HG02884 (cell line): ENCODE data around the gene CERS6.
A peak's percentile ranks its signal among the peaks of the same experiment; 100 is the strongest.
"Not testable (repeated sequence)": the region's sequence is repeated elsewhere in the genome, so short reads cannot be mapped to it uniquely, and the experiment has no call there.

Source experiments
- ATAC-seq: cut with Tn5 transposase; IDR thresholded peaks from one replicate; pipeline ENCODE4 v1.9.1; 2021; ENCODE audit warnings: mild to moderate bottlenecking, moderate library complexity; ENCODE audit not compliant: unreplicated experiment

CERS6 gene

DNA sequence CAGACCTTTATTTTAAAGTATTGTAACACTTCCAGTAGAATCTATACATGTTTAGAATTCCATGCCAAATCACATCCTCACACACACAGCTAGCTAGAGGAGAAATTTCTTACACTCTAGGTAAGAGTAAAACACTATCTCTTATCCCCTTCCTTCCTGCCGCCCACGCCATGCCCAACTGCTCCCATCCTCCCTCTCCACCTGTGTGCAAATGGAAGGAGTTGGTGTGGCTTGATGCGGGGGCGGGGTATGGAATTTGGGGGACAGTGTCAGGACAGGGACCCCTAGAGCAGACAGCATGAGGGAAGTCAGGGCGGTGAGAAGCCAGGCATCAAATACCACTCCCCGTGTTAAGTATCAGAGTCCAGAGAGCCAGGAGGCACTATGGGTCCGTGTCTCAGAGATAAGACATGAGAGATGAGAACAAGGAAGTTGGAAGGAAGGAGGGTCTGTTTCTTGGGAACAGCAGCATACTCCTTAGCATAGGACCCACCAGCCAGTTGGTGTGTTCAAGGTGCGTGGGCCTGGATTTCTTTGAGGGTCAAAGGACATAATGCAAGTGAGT is 297.8 kb downstream of the CERS6 start:
- no peak for ATAC-seq

DNA sequence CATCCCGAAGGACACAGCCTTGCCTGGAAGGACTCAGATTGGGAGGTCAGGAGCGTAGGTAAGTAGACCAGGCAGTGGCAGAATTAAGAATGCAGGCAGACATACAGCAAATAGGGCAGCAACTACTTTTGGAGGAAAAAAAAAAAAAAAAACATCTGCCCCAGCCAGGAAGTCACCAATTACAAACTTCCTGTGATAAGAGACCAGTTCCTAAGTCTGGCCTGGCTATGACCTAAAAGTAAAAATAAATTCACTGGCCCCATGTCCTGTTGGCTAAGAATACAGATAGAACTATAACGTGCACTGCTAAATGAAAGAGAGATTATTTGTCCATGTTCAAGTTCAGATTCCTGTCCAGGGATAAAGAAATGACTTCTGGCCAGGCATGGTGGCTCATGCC is 301.2 kb downstream of the CERS6 start:
- ATAC-seq = no peak

DNA sequence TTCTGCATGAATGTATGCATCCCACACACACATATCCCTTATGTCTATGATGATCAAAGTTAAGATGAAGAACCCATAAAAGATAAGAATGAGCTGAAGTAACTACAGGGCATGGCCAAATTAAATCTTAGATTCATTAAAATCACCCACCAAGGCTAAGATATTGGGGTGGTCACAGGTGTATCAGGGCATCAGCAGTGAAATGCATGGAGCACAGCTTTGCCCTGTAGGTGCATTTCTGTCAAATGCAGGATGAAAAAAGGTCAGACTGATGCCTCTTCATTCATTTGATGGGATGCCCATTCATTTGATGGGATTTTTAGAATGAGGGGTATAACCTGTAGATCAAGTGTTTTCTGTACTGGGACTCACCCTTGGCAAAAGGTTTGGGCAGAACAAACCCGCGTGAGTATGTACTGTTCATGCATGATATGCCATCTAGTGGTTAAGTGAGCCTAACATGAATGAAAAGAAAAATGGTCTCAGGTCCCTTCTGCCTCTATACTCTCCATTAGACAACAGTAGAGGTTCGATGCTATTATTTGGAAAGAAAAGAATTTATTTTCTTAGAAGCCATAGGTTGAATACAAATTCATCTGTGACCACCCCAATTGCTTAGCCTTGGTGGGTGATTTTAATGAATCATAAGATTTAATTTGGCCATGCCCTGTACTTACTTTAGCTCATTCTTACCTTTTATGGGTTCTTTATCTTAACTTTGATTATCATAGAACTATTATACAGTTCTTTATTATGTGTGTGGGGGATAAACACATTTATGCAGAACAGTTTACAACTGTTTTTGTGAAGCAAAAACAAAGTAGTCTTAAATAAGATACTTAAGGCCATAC is 303.1 kb downstream of the CERS6 start:
- peak; percentile 79 for ATAC-seq

DNA sequence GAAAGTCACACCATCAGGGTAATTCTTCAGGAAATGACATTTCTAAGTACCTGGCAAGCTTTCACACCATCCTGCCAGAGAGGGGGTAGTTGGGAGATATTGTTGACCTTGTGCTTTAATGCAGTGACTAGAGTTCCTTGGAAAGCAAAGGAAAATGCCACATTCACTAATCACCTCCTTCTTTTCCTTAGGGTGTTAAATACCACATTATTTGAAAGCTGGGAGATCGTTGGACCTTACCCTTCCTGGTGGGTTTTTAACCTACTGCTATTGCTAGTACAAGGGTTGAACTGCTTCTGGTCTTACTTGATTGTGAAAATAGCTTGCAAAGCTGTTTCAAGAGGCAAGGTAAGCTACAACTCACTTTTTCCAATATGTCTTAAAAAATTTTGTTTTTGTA is 309.3 kb downstream of the CERS6 start:
- ATAC-seq = no peak

DNA sequence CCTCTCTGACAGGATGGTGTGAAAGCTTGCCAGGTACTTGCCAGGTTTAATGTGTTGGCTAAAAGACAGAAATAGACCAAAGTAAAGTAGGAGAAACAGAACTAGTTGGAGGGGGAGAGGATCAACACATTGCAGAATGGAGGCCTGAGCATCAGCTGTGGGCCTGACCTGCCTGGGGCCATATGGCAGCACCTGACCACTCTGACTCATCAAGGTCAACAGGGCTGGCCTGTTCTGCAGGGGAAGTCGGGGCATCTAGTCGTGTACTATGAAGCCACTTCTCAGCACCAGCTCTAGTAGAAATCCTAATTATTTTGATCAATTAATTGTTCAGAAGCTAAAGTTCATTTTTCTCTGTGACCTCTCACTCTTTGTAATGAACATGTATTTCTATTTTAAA is 310.5 kb downstream of the CERS6 start:
- ATAC-seq = no peak

DNA sequence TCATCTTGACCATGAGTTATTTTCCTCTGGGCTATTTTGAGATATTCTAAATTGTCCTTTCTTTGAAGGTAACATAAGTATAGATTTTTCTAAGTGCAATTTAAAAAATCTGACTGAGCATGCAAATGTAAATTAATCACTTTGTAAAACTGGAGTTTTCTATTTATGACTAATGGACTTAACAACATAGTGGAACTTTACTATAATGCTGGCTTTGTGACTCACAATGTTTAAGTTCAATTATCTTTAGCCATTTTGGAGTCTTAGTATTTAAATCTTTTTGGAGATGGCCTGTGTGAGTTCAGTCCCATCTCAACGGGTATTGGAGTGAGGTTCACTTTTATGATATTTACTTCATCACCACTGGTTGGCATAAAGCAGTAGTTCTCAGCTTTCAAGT is 311.2 kb downstream of the CERS6 start:
- no peak for ATAC-seq

DNA sequence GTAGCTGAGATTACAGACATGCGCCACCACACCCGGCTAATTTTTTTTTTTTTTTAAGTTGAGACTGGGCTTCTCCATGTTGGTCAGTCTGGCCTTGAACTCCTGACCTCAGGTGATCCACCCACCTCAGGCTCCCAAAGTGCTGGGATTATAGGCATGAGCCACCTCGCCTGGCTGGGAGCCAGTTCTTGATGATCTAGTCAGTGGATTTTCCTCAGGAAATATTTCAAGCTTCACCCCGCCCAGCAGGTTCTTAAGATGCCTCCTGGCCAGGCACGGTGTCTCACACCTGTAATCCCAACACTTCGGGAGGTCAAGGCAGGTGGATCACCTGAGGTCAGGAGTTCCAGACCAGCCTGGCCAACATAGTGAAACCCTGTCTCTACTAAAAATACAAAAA is 312.3 kb downstream of the CERS6 start:
- not testable (repeated sequence) for ATAC-seq

DNA sequence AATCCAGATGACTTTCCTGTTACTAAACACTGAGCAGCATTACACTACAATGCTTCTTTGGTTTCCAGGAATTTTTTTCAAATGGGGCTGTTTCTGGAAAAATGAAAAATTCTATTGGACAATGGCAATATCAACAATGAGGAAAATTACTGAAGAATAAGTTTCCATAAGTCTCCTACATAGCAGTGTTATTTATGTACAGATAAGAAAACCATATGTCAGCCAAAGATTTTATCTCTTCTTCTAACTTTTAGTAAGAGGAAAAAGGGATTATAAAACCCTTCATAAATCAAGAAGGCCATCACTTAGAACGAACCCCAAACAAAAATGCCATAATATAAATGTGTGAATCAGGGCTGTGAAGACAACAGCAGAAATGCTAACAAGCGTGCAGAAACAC is 314.7 kb downstream of the CERS6 start:
- no peak for ATAC-seq

DNA sequence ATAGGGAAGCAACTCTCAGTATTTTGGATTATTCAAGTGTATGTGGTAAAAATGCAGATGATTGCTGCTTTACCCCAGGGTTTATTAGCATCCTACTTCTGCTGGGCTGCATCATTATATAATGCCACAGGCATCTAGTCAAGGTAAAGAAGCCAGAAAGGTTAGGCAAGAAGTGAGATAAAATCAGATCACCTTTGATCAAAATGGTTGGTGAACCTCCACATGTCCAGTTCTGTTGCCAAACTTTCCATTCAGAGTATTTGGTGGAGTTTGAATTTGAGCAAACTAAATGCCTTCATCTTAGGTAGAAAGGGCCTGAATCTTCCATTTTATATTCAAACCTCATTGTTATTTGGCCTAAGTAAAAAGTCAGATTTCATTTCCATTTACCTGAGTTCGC is 316.6 kb downstream of the CERS6 start:
- ATAC-seq = no peak

DNA sequence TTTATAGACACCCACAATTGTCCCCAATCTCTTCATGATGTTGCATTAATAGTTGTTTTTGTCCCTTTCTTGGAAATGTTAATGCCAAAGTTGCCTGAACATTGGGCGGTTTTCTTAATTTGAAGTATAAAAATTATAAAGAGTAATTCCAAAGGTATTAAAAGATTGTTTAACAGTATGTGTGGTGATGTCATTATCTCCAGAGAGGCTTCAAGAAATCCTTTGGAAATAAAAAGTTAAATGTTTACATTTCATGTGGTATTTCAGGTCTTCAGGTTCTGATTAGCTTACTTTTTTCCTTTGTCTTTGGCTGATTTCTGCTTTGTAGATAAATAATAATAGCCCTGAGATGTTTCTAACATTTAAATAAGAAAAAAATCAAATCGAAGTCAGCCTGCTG is 317.1 kb downstream of the CERS6 start:
- no peak for ATAC-seq

DNA sequence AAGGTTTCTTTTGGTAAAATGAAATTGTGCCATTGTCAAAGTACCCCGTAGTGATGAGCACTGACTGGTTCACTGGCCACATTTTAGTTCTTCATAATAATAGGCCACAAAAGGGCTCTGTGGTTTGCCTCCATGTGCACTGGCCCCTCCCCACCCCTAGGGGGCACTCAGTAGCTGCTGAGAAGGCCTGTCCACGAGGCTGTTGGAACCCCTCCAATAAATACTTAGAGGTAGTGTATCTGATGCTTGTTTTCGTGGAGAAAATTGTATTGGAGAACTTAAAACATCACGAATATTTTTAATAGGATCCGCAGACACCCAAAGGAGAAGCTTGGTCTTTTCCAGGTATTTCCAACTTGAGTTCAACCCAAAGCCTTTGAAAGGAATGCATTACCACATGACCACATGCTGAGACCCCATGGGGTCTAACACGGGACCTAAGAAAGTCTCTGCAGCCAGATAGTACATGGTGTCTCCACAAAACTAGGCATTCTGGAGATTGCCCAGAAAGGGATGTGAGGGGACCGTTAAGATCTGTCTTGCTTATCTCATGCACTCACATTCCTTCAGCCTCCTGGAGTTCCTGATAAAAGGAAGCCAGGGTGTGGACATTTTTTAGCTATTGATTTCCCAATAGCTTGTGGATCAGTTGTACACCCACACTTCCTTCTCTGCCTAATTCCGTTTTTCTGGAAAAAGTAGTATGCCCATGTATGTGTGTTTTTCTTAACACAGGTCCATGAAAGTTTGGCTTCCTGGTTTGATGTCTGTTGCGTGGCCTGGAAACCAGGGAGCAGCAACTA is 317.8 kb downstream of the CERS6 start:
- peak; percentile 70 for ATAC-seq

DNA sequence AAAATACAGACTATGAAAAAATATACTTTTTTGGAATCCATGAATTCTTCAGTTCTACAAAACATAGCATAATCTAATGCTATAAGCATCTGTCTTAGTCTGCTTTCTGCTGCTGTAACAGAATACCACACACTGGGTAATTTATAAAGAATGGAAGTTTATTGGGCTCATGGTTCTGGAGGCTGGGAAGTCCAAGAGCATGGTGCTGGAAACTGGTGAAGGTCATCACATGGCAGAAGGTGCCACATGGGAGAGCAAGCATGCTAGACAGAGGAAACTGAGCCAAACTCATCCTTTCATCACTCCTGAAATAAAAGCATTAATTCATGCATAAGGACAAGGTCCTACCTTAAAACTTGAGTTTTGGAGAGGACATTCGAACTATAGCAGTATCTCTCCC is 319.8 kb downstream of the CERS6 start:
- ATAC-seq = no peak

DNA sequence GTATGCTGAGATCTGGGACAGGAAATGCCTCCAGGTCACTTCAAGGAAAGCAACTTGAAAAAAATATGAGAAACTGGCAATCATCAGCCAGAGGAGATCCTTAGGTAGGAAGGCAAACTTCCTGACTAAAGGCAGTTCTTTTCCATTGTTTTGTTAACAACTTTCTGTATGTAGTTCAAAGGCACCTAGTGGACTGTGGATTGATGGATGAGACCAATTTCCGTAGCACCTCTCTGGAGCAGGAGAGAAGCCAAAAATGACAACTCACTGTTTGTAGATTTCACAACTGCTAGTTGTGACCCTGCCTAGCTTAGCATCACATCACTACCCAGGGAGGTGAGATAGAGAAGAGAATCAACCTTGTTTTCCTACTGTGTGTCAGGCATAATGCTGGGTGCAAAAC is 324.6 kb downstream of the CERS6 start:
- ATAC-seq = no peak

DNA sequence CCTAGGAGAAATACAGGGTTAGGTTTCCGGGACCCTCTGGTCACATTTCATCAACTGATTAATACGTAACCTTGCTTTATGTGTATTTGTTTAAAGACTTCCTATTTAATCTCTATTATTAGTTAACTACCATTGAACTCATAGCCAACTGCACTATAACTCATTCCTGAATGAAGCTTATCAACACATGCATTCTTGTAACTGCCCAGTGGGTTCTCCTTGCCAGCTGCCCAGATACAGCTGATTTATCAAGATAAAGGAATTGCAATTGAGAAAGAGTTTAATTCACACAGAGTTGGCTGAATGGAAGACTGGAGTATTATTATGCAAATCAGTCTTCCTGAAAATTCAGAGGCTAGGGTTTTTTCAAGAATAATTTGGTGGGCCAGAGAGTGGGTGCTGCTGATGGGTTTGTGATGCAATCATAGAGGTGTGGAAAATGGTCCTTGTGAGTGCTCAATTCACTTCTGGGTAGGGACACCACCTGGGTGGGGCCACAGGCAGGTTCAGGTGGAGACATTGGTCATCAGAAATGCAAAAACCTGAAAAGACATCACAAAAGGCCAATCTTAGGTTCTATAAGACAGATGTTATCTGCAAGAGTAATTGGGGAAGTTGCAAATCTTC is 325.2 kb downstream of the CERS6 start:
- no peak for ATAC-seq

DNA sequence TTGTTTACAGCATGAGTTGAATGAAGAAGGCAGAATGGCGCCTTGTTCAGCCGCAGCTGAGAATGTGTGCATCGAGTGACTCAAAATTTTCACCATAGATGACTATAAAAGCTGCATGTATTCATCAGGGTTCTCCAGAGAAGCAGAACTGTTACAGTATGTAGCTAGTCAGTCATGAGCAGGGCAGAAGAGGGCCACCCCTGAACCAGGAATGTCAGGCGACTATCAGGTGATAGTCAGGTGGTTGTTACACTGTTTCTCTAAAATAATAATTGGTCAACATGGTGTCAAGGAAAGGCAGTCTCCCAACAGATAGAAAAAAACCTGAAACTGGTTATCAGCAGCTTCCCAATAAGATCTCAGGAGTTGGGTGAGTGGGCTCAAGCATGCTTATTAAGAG is 326.2 kb downstream of the CERS6 start:
- no peak for ATAC-seq

DNA sequence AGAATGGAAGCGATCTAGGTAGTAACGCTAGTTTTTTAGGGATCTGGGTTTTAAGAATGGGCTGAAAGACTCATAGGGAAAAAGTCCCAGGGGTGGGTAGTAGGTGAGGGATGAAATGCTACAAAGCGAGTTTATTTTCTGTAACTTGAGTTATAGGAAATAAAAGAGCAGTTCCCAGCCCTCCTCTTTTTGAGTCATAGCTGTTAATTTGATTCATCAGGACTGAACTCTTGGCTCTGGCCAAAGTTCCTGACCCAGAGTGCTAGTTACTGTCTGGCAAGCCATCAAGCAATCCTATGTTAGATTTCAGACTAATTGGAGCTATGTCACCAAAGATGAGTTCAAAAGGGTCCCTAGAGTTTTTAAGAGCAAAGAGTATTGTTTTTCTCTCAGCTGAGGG is 328.9 kb downstream of the CERS6 start:
- ATAC-seq = no peak

DNA sequence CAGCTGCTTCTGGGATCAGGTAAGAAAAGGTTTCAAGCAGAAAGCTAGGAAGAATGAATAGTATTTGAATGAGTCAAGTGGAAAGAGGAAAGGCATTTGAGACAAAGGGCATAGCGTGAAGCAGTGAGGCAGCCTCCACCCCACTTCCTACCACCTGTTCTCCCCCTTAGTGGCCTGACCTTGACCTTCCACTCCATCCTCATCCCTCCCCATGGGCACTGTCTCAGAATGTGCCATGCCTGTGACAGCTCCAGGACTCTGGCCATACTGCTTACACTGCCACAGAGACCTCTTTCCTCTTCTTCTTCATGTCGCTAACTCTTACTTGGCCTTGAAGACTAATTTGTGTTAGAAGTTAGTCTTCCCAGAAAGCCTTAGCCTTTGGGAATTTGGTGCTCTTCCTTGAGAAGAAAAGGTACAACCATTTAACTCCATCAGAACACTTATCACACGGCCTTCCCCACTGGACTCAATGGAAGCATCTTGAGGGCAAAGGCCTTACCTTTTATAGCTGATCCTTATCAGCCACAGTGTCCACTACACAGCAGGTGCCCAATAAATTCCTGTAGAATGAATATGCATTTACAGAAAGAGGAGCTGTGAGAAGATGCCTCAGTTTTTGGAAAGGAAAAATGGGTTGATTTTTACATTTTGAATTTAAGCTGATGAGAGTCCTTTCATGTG is 331.2 kb downstream of the CERS6 start:
- no peak for ATAC-seq

DNA sequence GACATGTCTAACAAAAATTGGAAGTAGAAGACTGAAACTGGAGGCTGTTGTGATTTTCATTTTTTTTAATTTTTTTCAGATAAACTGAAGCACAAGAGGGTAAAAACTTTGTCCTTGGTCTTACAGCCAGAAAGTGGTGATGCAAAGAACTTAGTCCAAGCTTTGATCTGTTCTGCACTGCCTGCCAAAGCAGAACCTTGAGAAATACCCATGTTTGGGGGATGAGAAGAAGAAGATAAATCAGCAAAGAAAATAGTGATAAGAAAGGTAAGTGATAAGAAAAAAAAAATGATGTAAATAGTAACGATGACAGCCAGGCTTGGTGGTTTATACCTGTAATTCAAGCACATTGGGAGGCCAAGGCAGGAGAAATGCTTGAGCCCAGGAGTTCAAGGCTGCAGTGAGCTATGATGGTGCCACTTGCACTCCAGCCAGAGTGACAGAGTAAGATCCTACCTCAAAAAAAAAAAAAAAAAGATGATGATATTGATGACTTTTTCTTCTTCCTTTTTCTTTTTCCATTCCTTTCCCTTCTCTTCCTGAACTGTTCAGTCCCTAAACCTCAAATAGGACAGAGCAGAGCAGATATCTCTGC is 331.8 kb downstream of the CERS6 start:
- no peak for ATAC-seq

DNA sequence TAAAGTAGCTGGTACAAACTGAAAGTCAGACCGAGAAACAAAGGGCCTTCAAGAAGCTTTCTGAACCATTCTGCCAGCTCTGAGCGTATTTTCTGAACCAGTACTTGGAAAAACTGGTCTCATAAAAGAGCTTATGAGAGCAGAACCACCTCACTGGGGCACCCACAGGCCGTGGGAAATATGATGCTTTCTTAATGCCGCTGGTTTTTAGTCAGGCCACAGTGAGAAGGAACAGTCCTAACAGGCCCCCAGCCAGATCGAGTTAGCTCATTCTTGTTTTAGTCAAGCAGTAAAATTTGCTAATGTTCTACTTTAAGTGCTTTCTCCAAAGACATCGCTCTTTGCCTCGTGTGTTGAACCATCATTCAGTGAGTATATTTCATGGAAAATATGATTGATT is 333.7 kb downstream of the CERS6 start:
- ATAC-seq = no peak

DNA sequence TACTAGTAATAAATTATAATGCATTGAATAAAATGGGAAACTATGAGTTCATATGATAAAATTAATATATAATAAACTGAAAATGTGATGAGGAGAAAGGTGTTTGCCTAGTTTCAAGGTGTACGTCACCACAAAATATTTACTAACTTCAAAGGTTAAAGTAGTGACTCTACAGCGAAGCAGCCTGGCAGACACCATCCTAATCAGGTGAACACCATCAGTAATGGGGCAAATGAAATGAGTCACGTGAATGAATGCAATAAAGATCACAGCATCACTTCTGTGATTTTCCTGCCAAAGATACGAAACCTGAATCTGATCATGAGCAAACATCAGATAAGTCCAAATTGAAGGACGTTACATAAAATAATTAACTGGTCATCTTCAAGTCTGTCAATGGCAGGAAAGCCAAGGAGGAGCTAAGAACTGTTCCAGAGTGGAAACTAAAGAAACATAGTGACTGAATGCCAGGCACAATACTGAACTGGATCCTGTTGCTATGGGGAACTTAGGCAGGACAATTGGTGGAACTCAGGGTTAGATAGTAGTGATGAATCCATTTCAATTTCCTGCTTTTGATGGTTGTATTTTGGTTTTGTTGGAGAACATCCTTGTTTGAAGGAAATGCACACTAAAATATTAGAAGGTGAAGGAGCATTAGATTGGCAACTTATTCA is 334.3 kb downstream of the CERS6 start:
- no peak for ATAC-seq
